Measurements from ENCODE around the gene PRX. TPM values are rescaled to one million over a fixed set of nuclear protein-coding genes. Genes with fewer than 3 reads are reported as not detected.
A peak's percentile ranks its signal among the peaks of the same experiment; 100 is the strongest.
"Not testable (repeated sequence)": the region's sequence is repeated elsewhere in the genome, so short reads cannot be mapped to it uniquely, and the experiment has no call there.

Gene PRX
- total RNA-seq, 1 experiment from 2014 or later, result 5.6 TPM

DNA sequence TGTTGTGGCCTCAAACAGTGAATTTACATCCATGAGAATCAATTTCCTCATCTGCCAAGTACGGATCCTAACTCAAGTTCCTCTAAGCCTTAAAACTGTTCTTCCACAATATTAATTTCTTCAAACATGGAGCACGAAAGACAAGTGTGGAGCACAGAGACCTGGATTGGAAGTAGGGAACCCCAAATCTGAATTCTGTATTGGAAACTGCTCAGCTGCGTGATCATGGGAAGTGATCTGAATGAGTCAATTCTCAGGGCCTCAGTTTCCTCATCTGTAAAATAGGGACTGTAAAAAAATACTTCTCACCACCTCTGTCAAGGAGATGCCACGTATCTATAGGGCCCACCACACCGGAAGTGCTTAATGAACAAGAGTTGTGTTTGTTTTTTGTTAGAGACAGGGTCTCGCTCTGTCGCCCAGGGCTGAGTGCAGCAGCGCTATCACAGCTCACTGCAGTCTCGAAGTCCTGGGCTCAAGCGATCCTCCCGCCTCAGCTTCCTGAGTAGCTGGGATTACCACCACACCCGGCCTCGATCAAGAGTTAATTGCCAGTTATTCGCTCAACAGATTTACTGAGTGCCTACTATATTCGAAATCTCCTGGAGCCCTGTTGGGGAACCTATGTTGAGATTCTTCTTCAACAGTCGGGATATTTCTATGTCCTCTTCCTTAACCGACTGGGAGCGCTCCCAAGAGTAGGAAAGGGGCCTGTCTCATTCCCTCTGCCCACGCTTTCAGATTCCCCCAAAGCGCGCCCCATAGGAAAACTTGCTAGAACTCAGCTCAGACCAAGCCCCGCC is 29.4 kb upstream of the PRX start:
- in situ Hi-C loops (cut with HindIII; ENCODE audit: low sequenced_read_pairs), result no loop called here
- no peak for DNase-seq (ENCODE audit: low spot score)

DNA sequence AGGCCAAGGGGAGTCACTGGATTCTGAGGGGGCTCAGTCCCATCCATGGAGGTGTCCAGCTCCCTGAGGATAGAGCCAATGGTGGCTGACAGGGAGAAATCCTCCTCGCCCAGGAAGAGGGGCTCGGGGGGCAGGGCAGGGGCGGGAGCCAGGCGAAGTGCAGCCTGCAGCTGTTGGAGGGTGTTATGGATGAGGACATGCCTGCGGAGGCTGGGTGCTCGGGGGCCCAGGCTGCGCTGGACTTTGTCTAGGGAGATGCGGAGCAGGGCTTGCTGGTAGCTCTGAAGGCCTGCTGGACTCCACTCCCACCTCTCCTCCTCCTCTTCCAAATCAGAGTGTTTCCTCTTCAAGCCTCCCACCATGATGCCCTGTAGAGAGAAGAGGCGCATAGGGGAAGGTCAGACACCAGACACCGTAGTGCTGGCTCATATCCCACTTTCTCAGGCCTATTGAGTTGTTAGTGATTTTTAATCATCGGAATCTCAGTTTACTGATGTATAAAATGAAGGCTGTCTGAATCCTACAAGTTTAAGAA is 28.6 kb upstream of the PRX start:
- in situ Hi-C loops (cut with HindIII; ENCODE audit: low sequenced_read_pairs), result no loop called here
- no peak for DNase-seq (ENCODE audit: low spot score)

DNA sequence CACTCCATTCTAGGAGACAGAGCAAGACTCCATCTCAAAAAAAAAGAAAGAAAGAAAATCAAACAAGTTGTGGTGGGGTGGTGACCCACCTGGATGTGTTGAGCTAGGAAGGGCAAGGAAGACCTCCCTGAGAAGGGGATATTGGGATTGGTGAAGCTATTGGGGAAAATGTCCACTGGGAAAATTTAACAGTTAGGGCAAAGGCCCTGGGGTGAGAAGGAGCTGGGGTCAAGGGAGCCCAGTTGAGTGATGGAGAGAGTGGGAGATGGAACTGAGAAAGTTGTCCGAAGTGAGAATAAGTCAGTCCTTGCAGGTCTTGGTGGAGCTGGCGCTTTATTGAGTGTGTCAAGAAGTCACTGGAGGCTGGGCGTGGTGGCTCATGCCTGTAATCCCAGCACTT is 25.1 kb upstream of the PRX start:
- in situ Hi-C loops (cut with HindIII; ENCODE audit: low sequenced_read_pairs), result no loop called here
- DNase-seq (ENCODE audit: low spot score), result no peak

DNA sequence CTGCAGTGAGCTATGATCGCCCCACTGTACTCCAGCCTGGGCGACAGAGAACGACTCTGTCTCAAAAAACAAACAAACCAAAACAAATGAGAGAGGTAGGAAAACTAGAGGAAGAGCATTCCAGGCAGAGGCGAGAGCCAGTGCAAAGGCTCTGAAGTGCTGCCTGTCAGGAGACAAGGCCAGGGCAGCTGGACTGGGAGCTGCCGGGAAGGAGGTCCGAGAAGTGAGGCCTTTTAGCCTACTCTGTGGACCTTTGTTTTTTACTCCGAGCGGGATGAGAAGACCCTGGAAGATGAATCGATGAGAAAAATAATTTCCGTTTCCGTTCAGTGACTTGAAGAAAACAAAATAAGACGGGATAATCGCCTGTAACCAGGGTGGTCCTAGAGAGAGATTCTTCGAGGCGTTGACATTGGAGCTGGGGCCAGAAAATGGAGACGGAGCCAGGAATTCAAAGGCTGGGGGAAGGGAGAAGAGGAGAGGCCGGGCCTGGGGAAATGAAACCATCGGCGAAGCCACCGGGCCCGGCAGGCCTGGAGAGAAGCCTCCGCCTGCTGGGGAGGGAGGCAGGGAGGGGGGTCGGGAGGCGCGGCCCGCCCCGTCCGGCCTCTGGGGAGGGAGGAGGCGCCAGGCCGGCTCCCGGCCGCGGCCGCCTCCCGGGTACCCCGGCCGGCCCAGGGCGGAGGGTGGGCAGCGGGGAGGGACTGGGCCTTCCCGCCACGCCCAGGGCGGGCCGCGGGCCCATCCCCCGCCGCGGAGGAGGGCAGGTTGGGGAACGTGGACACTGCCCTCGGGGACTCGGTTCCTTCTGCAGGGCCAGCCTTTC is 20.4 kb upstream of the PRX start:
- peak; percentile 74 for DNase-seq (ENCODE audit: low spot score)

DNA sequence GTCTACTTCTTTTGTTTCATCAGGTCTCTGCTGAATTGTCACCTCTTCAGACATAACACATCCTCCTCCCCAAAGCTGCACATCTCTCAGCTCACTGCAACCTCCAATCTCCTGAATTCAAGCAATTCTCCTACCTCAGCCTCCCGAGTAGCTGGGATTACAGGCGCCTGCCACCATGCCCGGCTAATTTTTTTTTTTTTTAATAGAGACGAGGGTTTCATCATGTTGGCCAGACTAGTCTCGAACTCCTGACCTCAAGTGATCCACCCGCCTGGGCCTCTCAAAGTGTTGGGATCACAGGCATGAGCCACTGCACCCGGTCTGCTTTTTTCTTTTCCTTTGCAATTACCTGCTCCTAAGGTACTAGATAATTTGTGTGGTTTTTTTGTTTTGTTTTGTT is 19.6 kb upstream of the PRX start:
- in situ Hi-C loops (cut with HindIII; ENCODE audit: low sequenced_read_pairs), result not testable (repeated sequence)

More for the DNA sequence above, 20.4 kb upstream of the PRX start:
- in situ Hi-C loops (cut with HindIII; ENCODE audit: low sequenced_read_pairs), result no loop called here

DNA sequence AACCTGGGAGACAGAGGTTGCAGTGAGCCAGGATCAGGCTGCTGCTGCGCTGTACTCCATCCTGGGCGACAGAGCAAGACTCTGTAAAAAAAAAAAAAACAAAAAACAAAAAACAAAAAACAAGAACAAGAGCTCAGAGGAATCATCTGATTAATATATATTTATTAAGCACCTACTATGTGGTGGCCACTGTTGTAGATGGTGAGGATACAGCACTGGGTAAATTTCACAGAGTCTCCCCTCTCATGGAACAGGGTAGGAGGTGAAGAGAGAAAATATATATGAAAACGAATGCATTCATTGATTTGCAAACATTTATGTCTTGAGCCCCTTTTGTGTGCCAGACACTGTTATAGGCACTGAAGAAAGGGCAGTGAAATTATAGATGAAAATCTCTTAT is 18.5 kb upstream of the PRX start:
- no peak for DNase-seq (ENCODE audit: low spot score)
- in situ Hi-C loops (cut with HindIII; ENCODE audit: low sequenced_read_pairs), result no loop called here

More for the DNA sequence above, 19.6 kb upstream of the PRX start:
- DNase-seq (ENCODE audit: low spot score), result not testable (repeated sequence)

DNA sequence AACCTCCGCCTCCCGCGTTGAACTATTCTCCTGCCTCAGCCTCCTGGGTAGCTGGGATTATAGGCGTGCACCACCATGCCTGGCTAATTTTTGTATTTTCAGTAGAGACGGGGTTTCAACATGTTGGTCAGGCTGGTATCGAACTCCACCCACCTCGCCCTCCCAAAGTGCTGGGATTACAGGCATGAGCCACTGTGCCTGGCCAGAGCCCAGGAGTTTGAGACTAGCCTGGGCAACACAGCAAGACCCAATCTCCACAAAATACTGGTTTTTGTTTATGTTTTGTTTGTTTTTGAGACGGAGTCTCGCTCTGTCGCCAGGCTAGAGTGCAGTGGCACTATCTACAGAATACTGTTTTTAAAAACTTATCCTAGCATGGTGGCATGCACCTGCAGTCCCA is 17.1 kb upstream of the PRX start:
- in situ Hi-C loops (cut with HindIII; ENCODE audit: low sequenced_read_pairs); DNase-seq (ENCODE audit: low spot score): not testable (repeated sequence)

DNA sequence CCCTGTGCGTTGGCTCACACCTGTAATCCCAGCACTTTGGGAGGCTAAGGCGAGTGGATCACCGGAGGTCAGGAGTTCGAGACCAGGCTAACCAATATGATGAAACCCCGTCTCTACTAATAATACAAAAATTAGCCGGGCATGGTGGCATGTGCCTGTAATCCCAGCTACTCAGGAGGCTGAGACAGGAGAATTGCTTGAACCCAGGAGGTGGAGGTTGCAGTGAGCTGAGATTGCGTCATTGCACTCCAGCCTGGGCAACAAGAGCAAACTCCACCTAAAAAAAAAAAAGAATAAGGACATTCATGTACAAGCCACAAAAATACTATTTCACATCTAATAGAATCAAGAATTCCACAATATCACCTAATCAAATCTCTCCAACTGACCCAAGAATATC is 15.0 kb upstream of the PRX start:
- DNase-seq (ENCODE audit: low spot score); in situ Hi-C loops (cut with HindIII; ENCODE audit: low sequenced_read_pairs): not testable (repeated sequence)

DNA sequence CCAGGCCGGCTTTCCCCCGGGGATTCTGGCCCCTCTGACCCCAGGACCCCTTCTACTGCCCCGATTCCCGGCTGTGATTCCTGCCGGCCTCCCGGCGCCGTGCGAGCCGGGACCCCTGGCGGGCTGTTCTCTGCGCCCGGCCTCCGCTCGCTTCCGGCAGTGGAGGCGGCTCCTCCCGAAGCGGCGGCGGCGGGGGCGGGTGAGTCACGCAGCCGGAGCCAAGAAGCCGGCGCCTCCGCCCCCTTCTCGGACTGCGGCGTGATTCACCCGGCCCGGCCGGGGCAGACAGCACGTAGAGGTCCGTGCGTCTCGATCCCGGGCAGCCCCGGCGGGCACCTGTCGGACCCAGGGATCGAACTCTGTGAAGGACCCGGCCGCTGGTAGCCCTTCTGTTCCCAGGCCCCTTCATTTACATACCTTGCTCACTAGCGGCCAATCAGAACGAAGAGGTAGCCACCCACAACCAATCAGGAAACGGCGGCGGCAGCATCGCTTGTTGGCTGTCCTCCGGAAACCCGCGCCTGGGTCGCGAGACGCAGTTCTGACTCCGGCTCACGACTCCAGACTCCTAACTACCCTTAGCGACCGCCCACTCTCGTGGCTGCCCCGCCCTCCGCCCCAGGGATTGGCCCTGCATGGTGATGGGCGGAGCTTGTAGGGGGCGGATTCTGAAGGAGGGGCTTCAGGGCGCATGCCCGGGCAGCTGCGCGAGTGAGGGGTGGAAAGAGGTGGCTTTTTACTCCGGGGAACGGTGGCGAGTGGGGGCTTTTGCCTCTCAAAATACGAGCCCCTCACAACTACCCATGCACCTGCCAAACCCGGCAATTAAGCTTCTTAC is 12.5 kb upstream of the PRX start, which contains the start of gene SERTAD1:
SERTAD1 (minus strand) TSS at position 543 of the 838 bp plus-strand sequence. CDS start 2,446 bp downstream, outside the sequence.
- in situ Hi-C loops (cut with HindIII; ENCODE audit: low sequenced_read_pairs), result no loop called here
- DNase-seq (ENCODE audit: low spot score), result peak; percentile 100

DNA sequence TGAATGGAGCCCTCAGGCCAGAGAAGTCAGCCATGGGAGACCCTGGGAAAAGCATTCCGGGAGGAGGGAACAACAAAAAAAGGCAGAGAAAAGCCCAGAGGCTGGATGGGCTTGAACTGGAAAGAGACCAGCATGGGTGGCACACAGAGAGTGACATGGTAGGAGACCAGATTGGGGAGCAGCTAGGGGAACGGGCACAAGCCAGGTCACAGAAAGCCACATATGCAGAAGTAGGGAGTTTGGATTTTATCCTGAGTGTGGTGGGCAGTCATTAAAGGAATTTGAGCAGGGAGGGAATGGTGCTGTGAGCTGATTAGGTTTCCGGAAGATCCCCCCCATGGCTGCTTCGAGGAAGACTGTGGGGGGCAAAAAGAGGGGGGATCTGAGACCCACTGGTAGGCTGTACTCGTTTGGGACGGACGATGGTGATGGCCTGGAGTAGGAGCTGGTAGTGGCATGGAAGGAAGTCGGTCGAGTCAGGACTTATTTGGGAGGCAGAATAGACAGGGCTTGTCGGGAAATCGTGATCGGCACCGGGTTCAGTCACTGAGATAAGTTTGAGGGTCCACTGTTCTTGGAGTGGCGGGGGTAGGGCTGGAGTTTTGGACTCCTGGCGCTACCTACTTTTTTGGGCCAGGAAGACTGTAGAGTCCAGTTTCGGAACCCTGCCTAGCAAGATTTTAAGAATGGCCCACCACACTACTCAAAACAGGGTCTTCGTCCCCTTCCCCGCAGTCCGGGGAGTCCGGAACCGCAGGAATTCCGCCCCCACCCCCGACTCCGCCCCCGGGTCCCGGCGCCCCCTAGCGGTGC is 11.7 kb upstream of the PRX start:
- in situ Hi-C loops (cut with HindIII; ENCODE audit: low sequenced_read_pairs), result no loop called here
- no peak for DNase-seq (ENCODE audit: low spot score)

DNA sequence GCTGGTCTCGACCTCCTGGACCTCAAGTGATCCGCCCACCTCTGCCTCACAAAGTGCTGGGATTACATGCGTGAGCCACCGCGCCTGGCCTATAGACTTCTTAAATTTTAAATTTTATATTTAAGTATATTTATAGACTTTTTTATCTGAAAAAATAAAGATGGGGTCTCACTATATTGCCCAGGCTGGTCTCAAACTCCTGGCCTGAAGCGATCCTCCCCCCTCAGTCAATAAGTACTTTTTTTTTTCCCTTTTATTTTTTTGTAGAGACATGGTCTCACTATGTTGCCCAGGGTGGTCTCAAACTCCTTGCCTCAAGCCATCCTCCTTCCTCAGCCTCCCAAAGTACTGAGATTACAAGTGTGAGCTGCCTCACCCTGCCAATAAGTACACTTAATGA is 10.8 kb upstream of the PRX start:
- in situ Hi-C loops (cut with HindIII; ENCODE audit: low sequenced_read_pairs), result no loop called here
- no peak for DNase-seq (ENCODE audit: low spot score)

DNA sequence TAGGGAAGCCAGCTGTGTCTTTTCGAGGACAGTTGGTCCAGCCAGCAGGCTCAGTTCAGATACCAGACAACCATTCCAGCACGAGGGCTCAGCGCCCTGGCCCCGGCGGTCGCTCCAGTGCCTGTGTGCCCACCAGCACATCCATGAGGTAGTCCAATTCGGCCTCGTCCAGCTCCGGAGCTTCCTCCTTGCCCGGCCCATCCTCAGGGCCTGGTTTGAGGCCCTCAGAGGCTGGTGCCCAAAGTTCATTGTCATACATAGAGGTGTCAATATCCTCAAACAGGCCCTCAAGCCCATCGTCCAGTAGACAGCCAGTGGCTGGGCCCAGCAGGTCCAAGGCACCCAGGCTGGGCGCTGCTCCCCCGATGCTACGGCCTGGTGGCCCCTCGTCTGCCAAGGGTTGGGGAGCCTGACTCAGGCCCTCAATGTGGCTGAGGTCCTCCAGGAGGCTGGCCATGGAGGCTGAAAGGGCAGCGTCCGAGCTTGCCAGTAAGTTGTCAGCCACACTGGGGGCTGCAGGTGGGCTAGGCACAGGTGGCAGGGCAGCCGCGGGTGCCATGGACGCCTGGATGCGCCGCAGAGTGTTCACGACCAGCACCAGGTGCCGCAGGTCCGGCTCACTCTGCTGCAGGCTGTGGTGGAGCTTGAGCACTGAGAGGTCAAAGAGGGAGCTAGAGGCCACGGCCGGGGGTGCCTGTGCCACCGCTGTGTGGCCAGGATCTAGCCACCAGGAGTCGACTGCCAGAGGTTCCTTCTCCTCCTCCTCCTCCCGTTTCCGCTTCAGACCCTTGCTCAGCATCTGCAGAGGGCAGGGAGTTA is 9.8 kb upstream of the PRX start:
- no peak for DNase-seq (ENCODE audit: low spot score)

DNA sequence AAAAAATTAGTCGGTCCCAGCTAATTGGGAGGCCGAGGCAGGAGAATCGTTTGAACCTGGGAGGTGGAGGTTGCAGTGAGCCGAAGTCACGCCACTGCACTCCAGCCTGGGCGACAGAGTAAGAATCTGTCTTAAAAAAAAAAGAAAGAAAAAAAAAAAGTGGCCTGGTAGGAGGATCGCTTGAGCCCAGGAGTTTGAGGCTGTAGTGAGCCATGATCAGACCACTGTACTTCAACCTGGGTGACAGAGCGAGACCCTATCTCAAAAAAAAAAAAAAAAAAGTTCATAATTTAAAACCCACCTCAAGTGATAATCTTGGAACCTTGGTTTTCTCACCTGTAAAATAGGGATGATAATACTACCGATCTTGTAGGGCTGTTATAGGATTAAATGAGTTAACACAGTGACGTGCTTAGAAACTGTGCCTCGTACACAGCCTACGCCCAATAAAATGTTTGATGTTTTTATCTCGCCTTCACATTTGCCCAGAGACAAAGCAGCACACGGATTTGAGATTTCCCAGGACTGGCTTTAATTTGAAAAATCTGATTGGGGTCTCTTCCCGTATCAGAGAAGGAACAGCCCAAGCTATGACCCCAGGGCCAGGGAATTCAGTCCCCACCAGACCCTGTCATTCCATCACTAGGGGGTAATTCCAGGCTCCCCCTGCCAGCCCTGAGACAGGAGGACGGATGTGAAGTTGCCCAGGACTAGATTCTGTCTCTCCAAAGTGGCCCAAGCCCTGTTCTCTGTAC is 9.0 kb upstream of the PRX start:
- in situ Hi-C loops (cut with HindIII; ENCODE audit: low sequenced_read_pairs), result no loop called here
- DNase-seq (ENCODE audit: low spot score), result no peak

More for the DNA sequence above, 9.8 kb upstream of the PRX start:
- in situ Hi-C loops (cut with HindIII; ENCODE audit: low sequenced_read_pairs), result no loop called here

DNA sequence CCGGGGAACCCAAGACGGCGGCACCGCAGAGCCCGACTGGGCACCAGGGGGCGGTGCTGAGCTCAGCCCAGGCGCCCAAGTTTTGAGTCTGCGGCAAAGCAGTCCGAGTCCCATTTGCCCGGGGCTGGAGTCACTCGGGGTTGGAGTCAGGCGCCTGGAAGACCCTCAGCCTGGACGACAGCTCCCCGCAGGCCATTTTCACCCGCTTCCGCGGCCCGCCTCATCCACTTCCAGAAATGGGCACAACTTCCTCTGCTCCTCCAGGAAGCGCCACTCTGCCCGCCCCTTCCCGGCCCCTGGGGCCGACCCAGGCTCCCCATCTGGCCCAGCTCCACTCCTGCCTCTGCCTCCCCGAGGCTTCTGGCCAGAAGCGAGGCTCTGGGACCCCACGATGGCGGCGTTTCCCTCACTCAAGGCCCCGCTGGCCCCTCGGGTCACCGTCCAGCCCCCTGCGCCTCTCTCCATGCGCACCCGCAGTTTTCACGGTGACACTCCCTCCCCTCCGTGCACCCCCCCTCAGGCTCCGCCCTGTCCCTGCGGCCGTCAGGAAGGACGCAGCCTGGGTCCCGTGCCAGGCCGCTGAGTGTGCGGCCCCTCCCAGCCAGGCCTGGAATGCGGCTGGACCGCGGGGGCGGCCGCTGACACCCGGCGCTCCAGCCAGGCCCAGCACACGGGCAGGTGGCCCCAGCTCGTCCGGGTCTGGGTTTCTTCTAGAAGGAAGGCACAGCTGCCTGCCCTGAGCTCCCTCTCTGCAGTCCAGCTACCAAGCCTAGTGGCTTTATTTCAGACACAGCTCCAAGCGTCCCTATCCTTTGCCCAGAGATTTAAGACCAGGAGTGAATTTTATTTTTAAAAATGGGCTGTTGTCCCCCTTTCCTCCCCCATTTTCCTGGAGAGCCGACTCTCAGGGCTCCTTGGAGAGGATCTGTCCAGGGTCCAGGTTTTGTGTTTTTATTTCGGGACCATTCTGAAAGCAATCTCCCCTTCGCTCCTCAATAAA is 7.9 kb upstream of the PRX start:
- DNase-seq (ENCODE audit: low spot score), result peak; percentile 94
- in situ Hi-C loops (cut with HindIII; ENCODE audit: low sequenced_read_pairs), result no loop called here

DNA sequence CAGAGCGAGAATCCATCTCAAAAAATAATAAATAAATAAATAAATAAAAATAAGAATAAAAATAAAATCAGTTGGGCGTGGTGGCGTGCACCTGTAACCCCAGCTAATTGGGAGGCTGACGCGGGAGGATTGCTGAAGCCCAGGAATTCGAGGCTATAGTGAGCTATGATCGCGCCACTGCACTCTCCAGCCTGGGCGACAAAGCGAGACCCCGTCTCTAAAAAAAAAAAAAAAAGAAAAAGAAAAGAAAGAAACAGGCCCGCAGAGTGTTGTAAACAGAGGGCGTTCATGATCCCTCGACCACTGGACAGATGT is 7.2 kb upstream of the PRX start:
- DNase-seq (ENCODE audit: low spot score), result no peak
- in situ Hi-C loops (cut with HindIII; ENCODE audit: low sequenced_read_pairs), result no loop called here

DNA sequence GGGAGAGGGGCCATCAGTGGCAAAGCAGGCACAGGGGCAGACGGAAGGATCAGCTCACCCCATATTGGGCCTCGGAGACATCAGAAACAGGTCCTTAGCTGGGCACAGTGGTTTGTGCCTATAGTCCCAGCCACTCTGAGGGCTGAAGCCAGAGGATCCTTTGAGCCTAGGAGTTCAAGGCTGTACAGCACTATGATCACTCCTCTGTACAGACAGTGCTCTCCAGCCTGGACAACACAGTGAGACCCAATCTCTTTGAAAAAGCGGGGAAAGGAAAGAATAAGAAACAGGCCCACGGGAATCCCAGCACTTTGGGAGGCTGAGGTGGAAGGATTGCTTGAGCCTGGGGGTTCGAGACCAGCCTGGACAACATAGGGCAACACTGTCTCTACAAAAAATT is 6.6 kb upstream of the PRX start:
- in situ Hi-C loops (cut with HindIII; ENCODE audit: low sequenced_read_pairs), result no loop called here
- no peak for DNase-seq (ENCODE audit: low spot score)

Data from G401 (cell line).